Mucosa of gallbladder (tissue), 1 donor: ENCODE results near the gene FAM20A. TPM values are rescaled to one million over a fixed set of nuclear protein-coding genes. Genes with fewer than 3 reads are reported as not detected.

Source experiments
- DNase-seq: peaks from one replicate; pipeline ENCODE4 v3.0.0-alpha.2; 2020; ENCODE audit warnings: low spot score
- total RNA-seq: library from RNA; stranded (reverse); gene quantifications from one replicate; pipeline ENCODE4 v1.2.1, GENCODE V29; 2021
- donor health status: DM: no; HTN: no; CAD: no.

The FAM20A gene
- total RNA-seq, 1 donor from 2014 or later, result 7.4 TPM

GRCh38 chr17:68610554-68610953 lies 9.4 kb upstream of the FAM20A start:
- DNase-seq, result no peak

GRCh38 chr17:68608515-68609130 lies 7.5 kb upstream of the FAM20A start:
- DNase-seq, result no peak

GRCh38 chr17:68606451-68607307 lies 5.5 kb upstream of the FAM20A start:
- DNase-seq, result no peak

GRCh38 chr17:68605914-68606313 lies 4.7 kb upstream of the FAM20A start:
- no peak for DNase-seq

GRCh38 chr17:68603656-68604055 lies 2.5 kb upstream of the FAM20A start:
- DNase-seq, result no peak

GRCh38 chr17:68603027-68603426 lies 1.9 kb upstream of the FAM20A start:
- DNase-seq, result no peak

- no peak for DNase-seq
Observed at GRCh38 chr17:68602289-68602688, 1.1 kb upstream of the FAM20A start.

GRCh38 chr17:68601565-68602288 lies 560 bp upstream of the FAM20A start:
- no peak for DNase-seq

GRCh38 chr17:68600067-68600930 lies 868 bp downstream of the FAM20A start:
- DNase-seq, result no peak

GRCh38 chr17:68599552-68600066 lies 1.6 kb downstream of the FAM20A start:
- no peak for DNase-seq

- no peak for DNase-seq
Observed at GRCh38 chr17:68599091-68599490, 2.1 kb downstream of the FAM20A start.

- DNase-seq, result no peak
Observed at GRCh38 chr17:68598545-68598961, 2.6 kb downstream of the FAM20A start.

GRCh38 chr17:68598074-68598473 lies 3.1 kb downstream of the FAM20A start:
- no peak for DNase-seq

- no peak for DNase-seq
Observed at GRCh38 chr17:68596411-68596945, 4.7 kb downstream of the FAM20A start.

GRCh38 chr17:68595986-68596385 lies 5.2 kb downstream of the FAM20A start:
- no peak for DNase-seq

- DNase-seq, result no peak
Observed at GRCh38 chr17:68595496-68595895, 5.7 kb downstream of the FAM20A start.

- DNase-seq, result no peak
Observed at GRCh38 chr17:68594552-68594951, 6.6 kb downstream of the FAM20A start.

GRCh38 chr17:68592682-68593641 lies 8.2 kb downstream of the FAM20A start:
- DNase-seq, result no peak

GRCh38 chr17:68592009-68592408 lies 9.2 kb downstream of the FAM20A start:
- DNase-seq, result no peak

GRCh38 chr17:68591583-68591982 lies 9.6 kb downstream of the FAM20A start:
- no peak for DNase-seq
